Activated CD8-positive, alpha-beta memory T cell treated with anti-CD3 and anti-CD28 coated beads for 1 hour (primary cell): Measurements from ENCODE around the gene RNF214.
"Not testable (repeated sequence)": the region's sequence is repeated elsewhere in the genome, so short reads cannot be mapped to it uniquely, and the experiment has no call there.

Experiments used
- DNase-seq, 2 donors: peaks; one replicate each; pipeline ENCODE4 v3.0.0-alpha.2; 2020; ENCODE audit warnings: low read depth in 1 of 2; ENCODE audit errors: extremely low read depth in 1 of 2

Gene RNF214

GRCh38 chr11:117313091-117313490 is 80.6 kb downstream of the RNF214 start:
- no peak for DNase-seq

GRCh38 chr11:117313828-117314768 is 81.6 kb downstream of the RNF214 start:
- no peak for DNase-seq

GRCh38 chr11:117314840-117315239 is 82.4 kb downstream of the RNF214 start:
- DNase-seq = no peak

- no peak for DNase-seq
Observed at GRCh38 chr11:117315285-117316196, 83.1 kb downstream of the RNF214 start.

- DNase-seq = no peak
Observed at GRCh38 chr11:117316197-117316961, 83.9 kb downstream of the RNF214 start, which contains the start of gene BACE1. Gene BACE1 (minus strand): TSS chr11:117316256. CDS start chr11:117315795, 461 bp downstream.

GRCh38 chr11:117318738-117319137 is 86.3 kb downstream of the RNF214 start:
- no peak for DNase-seq

GRCh38 chr11:117319214-117319840 is 86.9 kb downstream of the RNF214 start:
- no peak for DNase-seq

GRCh38 chr11:117327255-117327566 is 94.7 kb downstream of the RNF214 start:
- not testable (repeated sequence) for DNase-seq

- peak; percentile 86 to 87 for DNase-seq
Observed at GRCh38 chr11:117327567-117328374, 95.3 kb downstream of the RNF214 start, which contains the start of gene CEP164. Gene CEP164 (plus strand): TSS chr11:117327854. CDS start chr11:117338587, 10,733 bp downstream.

- DNase-seq = no peak
Observed at GRCh38 chr11:117328375-117329010, 96.0 kb downstream of the RNF214 start.

GRCh38 chr11:117332843-117333242 is 100.4 kb downstream of the RNF214 start:
- DNase-seq = no peak

GRCh38 chr11:117333917-117334316 is 101.4 kb downstream of the RNF214 start:
- DNase-seq = no peak

- no peak for DNase-seq
Observed at GRCh38 chr11:117334896-117335295, 102.4 kb downstream of the RNF214 start.

GRCh38 chr11:117335399-117335798 is 102.9 kb downstream of the RNF214 start:
- DNase-seq = no peak
